IPS-15b (cell line): ENCODE measurements around the gene STIMATE.
A peak's percentile ranks its signal among the peaks of the same experiment; 100 is the strongest.

Source experiments
- H3K27me3 ChIP-seq: one replicate; pipeline ENCODE4 v1.6.1; 2013; ENCODE audit warnings: low read length; ENCODE audit not compliant: control insufficient read depth, insufficient read depth
- H3K36me3 ChIP-seq: one replicate; pipeline ENCODE4 v1.6.1; 2013; ENCODE audit warnings: low read length; ENCODE audit not compliant: control insufficient read depth, insufficient read depth
- H3K4me1 ChIP-seq: one replicate; pipeline ENCODE4 v1.6.1; 2013; ENCODE audit warnings: mild to moderate bottlenecking, low read length; ENCODE audit not compliant: control insufficient read depth, insufficient read depth
- H3K4me3 ChIP-seq: one replicate; pipeline ENCODE4 v1.5.1; 2013; ENCODE audit warnings: low read depth, low read length
- H3K9ac ChIP-seq: one replicate; pipeline ENCODE4 v1.6.1; 2013; ENCODE audit warnings: low read depth, mild to moderate bottlenecking, low read length
- H3K9me3 ChIP-seq: one replicate; pipeline ENCODE4 v1.6.1; 2013; ENCODE audit warnings: mild to moderate bottlenecking, low read length; ENCODE audit not compliant: control insufficient read depth, insufficient read depth

STIMATE gene

GRCh38 chr3:52859686-52860423 lies 37.5 kb downstream of the STIMATE start:
- Histone ChIP-seq H3K36me3 (no peaks in the 10 kb centered on the region), H3K27me3 (no peaks in the 10 kb centered on the region), H3K4me1 (no peaks in the 10 kb centered on the region), H3K9me3 (no peaks in the 10 kb centered on the region), H3K9ac (no peak overlapping the region), H3K4me3 (no peak overlapping the region)

GRCh38 chr3:52857864-52858263 lies 39.5 kb downstream of the STIMATE start:
- H3K9me3 ChIP-seq, result no peaks in the 10 kb centered on the region
- no peak overlapping the region for H3K9ac ChIP-seq
- H3K4me3 ChIP-seq, result no peak overlapping the region
- H3K27me3 ChIP-seq, result no peaks in the 10 kb centered on the region
- H3K4me1 ChIP-seq, result no peaks in the 10 kb centered on the region
- no peaks in the 10 kb centered on the region for H3K36me3 ChIP-seq

- Histone ChIP-seq H3K27me3 (no peaks in the 10 kb centered on the region), H3K36me3 (no peaks in the 10 kb centered on the region), H3K4me3 (no peak overlapping the region), H3K9ac (no peak overlapping the region), H3K9me3 (no peaks in the 10 kb centered on the region), H3K4me1 (no peaks in the 10 kb centered on the region)
Measured at GRCh38 chr3:52857133-52857532, 40.2 kb downstream of the STIMATE start.

- Histone ChIP-seq H3K4me3 (no peak overlapping the region), H3K9me3 (no peaks in the 10 kb centered on the region), H3K4me1 (no peaks in the 10 kb centered on the region), H3K27me3 (no peaks in the 10 kb centered on the region), H3K36me3 (no peaks in the 10 kb centered on the region), H3K9ac (no peak overlapping the region)
Measured at GRCh38 chr3:52856666-52857065, 40.7 kb downstream of the STIMATE start.

GRCh38 chr3:52854013-52854412 lies 43.3 kb downstream of the STIMATE start:
- Histone ChIP-seq H3K9me3 (no peaks in the 10 kb centered on the region), H3K9ac (no peak overlapping the region)

GRCh38 chr3:52852419-52852818 lies 44.9 kb downstream of the STIMATE start:
- no peaks in the 10 kb centered on the region for H3K4me1 ChIP-seq
- no peak overlapping the region for H3K4me3 ChIP-seq
- H3K9me3 ChIP-seq, result no peaks in the 10 kb centered on the region
- peaks cover 17% of the 10 kb centered on the region for H3K36me3 ChIP-seq
- no peaks in the 10 kb centered on the region for H3K27me3 ChIP-seq
- H3K9ac ChIP-seq, result no peak overlapping the region

More at GRCh38 chr3:52854013-52854412, 43.3 kb downstream of the STIMATE start:
- Histone ChIP-seq H3K36me3 (peaks cover 5% of the 10 kb centered on the region), H3K27me3 (no peaks in the 10 kb centered on the region), H3K4me3 (no peak overlapping the region), H3K4me1 (no peaks in the 10 kb centered on the region)

GRCh38 chr3:52851348-52851747 lies 46.0 kb downstream of the STIMATE start:
- no peaks in the 10 kb centered on the region for H3K4me1 ChIP-seq
- H3K9ac ChIP-seq, result peak overlapping the region; percentile 8
- no peaks in the 10 kb centered on the region for H3K27me3 ChIP-seq

GRCh38 chr3:52849656-52850055 lies 47.7 kb downstream of the STIMATE start:
- Histone ChIP-seq H3K27me3 (no peaks in the 10 kb centered on the region), H3K9ac (no peak overlapping the region), H3K4me1 (no peaks in the 10 kb centered on the region), H3K9me3 (no peaks in the 10 kb centered on the region), H3K36me3 (peaks cover 17% of the 10 kb centered on the region), H3K4me3 (no peak overlapping the region)

More at GRCh38 chr3:52851348-52851747, 46.0 kb downstream of the STIMATE start:
- Histone ChIP-seq H3K36me3 (peaks cover 17% of the 10 kb centered on the region), H3K9me3 (no peaks in the 10 kb centered on the region), H3K4me3 (no peak overlapping the region)

GRCh38 chr3:52848617-52849016 lies 48.7 kb downstream of the STIMATE start:
- no peaks in the 10 kb centered on the region for H3K9me3 ChIP-seq
- H3K4me1 ChIP-seq, result no peaks in the 10 kb centered on the region
- H3K9ac ChIP-seq, result no peak overlapping the region
- H3K4me3 ChIP-seq, result no peak overlapping the region
- H3K36me3 ChIP-seq, result peaks cover 22% of the 10 kb centered on the region
- no peaks in the 10 kb centered on the region for H3K27me3 ChIP-seq

- Histone ChIP-seq H3K4me3 (no peak overlapping the region), H3K9ac (no peak overlapping the region), H3K4me1 (no peaks in the 10 kb centered on the region), H3K27me3 (no peaks in the 10 kb centered on the region), H3K36me3 (peaks cover 22% of the 10 kb centered on the region), H3K9me3 (no peaks in the 10 kb centered on the region)
Measured at GRCh38 chr3:52847726-52848125, 49.6 kb downstream of the STIMATE start.

- H3K4me1 ChIP-seq, result no peaks in the 10 kb centered on the region
Measured at GRCh38 chr3:52847241-52847640, 50.1 kb downstream of the STIMATE start.

GRCh38 chr3:52846432-52846965 lies 50.8 kb downstream of the STIMATE start:
- no peaks in the 10 kb centered on the region for H3K9me3 ChIP-seq
- H3K27me3 ChIP-seq, result no peaks in the 10 kb centered on the region
- H3K4me1 ChIP-seq, result no peaks in the 10 kb centered on the region
- no peak overlapping the region for H3K9ac ChIP-seq
- H3K36me3 ChIP-seq, result peaks cover 24% of the 10 kb centered on the region
- H3K4me3 ChIP-seq, result no peak overlapping the region

More at GRCh38 chr3:52847241-52847640, 50.1 kb downstream of the STIMATE start:
- Histone ChIP-seq H3K4me3 (no peak overlapping the region), H3K36me3 (peaks cover 22% of the 10 kb centered on the region), H3K27me3 (no peaks in the 10 kb centered on the region), H3K9ac (no peak overlapping the region), H3K9me3 (no peaks in the 10 kb centered on the region)
